A549 (cell line): ENCODE data around the gene TNIK.

ENCODE experiments used
- FOSB ChIP-seq: fragments of 250-450 bp; sonication (Bioruptor Pico); IDR thresholded peaks from 2 replicates; pipeline ENCODE4 v1.5.0; 2020; ENCODE audit warnings: mild to moderate bottlenecking, moderate library complexity
- GATA3 ChIP-seq: IDR thresholded peaks from 2 replicates; pipeline ENCODE4 v1.6.1; 2012; ENCODE audit warnings: borderline replicate concordance
- KDM1A ChIP-seq: fragments of 200-600 bp; sonication (generic); IDR thresholded peaks from 2 replicates; pipeline ENCODE4 v1.6.1; 2016; ENCODE audit warnings: low read depth, mild to moderate bottlenecking
- POLR2A ChIP-seq: IDR thresholded peaks from 2 replicates; pipeline ENCODE4 v1.6.1; 2012; ENCODE audit warnings: mild to moderate bottlenecking, low read length
- ZNF302 ChIP-seq: fragments of 250-450 bp; sonication (Bioruptor Pico); IDR thresholded peaks from 2 replicates; pipeline ENCODE4 v1.9.0; 2021; ENCODE audit warnings: inconsistent platforms, mild to moderate bottlenecking, moderate library complexity
- TF ChIP-seq, protein P1 (sequence below): fragments of >200 bp; sonication (Bioruptor Twin); formaldehyde crosslinking; IDR thresholded peaks from 3 replicates; pipeline ENCODE4 v1.5.1; 2016

- no peak for TF ChIP-seq GATA3
- TF ChIP-seq, protein P1, sequence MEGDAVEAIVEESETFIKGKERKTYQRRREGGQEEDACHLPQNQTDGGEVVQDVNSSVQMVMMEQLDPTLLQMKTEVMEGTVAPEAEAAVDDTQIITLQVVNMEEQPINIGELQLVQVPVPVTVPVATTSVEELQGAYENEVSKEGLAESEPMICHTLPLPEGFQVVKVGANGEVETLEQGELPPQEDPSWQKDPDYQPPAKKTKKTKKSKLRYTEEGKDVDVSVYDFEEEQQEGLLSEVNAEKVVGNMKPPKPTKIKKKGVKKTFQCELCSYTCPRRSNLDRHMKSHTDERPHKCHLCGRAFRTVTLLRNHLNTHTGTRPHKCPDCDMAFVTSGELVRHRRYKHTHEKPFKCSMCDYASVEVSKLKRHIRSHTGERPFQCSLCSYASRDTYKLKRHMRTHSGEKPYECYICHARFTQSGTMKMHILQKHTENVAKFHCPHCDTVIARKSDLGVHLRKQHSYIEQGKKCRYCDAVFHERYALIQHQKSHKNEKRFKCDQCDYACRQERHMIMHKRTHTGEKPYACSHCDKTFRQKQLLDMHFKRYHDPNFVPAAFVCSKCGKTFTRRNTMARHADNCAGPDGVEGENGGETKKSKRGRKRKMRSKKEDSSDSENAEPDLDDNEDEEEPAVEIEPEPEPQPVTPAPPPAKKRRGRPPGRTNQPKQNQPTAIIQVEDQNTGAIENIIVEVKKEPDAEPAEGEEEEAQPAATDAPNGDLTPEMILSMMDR = no peak
- no peak for TF ChIP-seq FOSB
- no peak for TF ChIP-seq POLR2A
- no peak for TF ChIP-seq ZNF302 (CRISPR knock-in tag)
- TF ChIP-seq KDM1A = no peak
Observed at GRCh38 chr3:171225165-171225564, 235.0 kb downstream of the TNIK start.
